ENCODE results near the gene UTF1.

GRCh38 chr10:133235265-133235855 lies 5.3 kb downstream of the UTF1 start:
- TF ChIP-seq, protein P1, sequence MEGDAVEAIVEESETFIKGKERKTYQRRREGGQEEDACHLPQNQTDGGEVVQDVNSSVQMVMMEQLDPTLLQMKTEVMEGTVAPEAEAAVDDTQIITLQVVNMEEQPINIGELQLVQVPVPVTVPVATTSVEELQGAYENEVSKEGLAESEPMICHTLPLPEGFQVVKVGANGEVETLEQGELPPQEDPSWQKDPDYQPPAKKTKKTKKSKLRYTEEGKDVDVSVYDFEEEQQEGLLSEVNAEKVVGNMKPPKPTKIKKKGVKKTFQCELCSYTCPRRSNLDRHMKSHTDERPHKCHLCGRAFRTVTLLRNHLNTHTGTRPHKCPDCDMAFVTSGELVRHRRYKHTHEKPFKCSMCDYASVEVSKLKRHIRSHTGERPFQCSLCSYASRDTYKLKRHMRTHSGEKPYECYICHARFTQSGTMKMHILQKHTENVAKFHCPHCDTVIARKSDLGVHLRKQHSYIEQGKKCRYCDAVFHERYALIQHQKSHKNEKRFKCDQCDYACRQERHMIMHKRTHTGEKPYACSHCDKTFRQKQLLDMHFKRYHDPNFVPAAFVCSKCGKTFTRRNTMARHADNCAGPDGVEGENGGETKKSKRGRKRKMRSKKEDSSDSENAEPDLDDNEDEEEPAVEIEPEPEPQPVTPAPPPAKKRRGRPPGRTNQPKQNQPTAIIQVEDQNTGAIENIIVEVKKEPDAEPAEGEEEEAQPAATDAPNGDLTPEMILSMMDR (IDR thresholded peaks at IDR 0.05), result no peak
- TF ChIP-seq POLR2A (IDR thresholded peaks at IDR 0.05), result no peak

All from uterus (tissue), 2 donors.